GM21515 (cell line): ENCODE results near the gene SASH1.
"Not testable (repeated sequence)": the region's sequence is repeated elsewhere in the genome, so short reads cannot be mapped to it uniquely, and the experiment has no call there.

Experiments
- ATAC-seq: cut with Tn5 transposase; IDR thresholded peaks from one replicate; pipeline ENCODE4 v1.9.1; 2021; ENCODE audit not compliant: unreplicated experiment

Gene SASH1

GRCh38 chr6:148364056-148364824, 21.6 kb downstream of the SASH1 start:
- ATAC-seq: no peak

GRCh38 chr6:148365041-148365440, 22.4 kb downstream of the SASH1 start:
- no peak for ATAC-seq

GRCh38 chr6:148367411-148368024, 24.9 kb downstream of the SASH1 start:
- ATAC-seq: no peak

GRCh38 chr6:148370176-148370575, 27.5 kb downstream of the SASH1 start:
- no peak for ATAC-seq

- ATAC-seq: no peak
These were observed 31.6 kb downstream of the SASH1 start for GRCh38 chr6:148374040-148374774.

- no peak for ATAC-seq
These were observed 32.8 kb downstream of the SASH1 start for GRCh38 chr6:148375401-148375800.

GRCh38 chr6:148379481-148379880, 36.8 kb downstream of the SASH1 start:
- no peak for ATAC-seq

GRCh38 chr6:148379966-148380713, 37.5 kb downstream of the SASH1 start:
- ATAC-seq: no peak

GRCh38 chr6:148382051-148382450, 39.4 kb downstream of the SASH1 start:
- ATAC-seq: not testable (repeated sequence)

GRCh38 chr6:148382861-148383260, 40.2 kb downstream of the SASH1 start:
- ATAC-seq: no peak

- ATAC-seq: no peak
These were observed 41.2 kb downstream of the SASH1 start for GRCh38 chr6:148383658-148384368.

- ATAC-seq: no peak
These were observed 42.7 kb downstream of the SASH1 start for GRCh38 chr6:148385379-148385778.

GRCh38 chr6:148388521-148388920, 45.9 kb downstream of the SASH1 start:
- ATAC-seq: no peak

GRCh38 chr6:148389086-148389485, 46.4 kb downstream of the SASH1 start:
- no peak for ATAC-seq

- ATAC-seq: no peak
These were observed 47.3 kb downstream of the SASH1 start for GRCh38 chr6:148389917-148390316.

- not testable (repeated sequence) for ATAC-seq
These were observed 49.5 kb downstream of the SASH1 start for GRCh38 chr6:148392127-148392526.

- ATAC-seq: no peak
These were observed 50.0 kb downstream of the SASH1 start for GRCh38 chr6:148392671-148393070.

- no peak for ATAC-seq
These were observed 53.0 kb downstream of the SASH1 start for GRCh38 chr6:148395583-148396101.

- ATAC-seq: no peak
These were observed 53.8 kb downstream of the SASH1 start for GRCh38 chr6:148396411-148396810.

- no peak for ATAC-seq
These were observed 54.3 kb downstream of the SASH1 start for GRCh38 chr6:148396926-148397325.
